Measurements from ENCODE around the gene ARL13B.

The ARL13B gene

DNA sequence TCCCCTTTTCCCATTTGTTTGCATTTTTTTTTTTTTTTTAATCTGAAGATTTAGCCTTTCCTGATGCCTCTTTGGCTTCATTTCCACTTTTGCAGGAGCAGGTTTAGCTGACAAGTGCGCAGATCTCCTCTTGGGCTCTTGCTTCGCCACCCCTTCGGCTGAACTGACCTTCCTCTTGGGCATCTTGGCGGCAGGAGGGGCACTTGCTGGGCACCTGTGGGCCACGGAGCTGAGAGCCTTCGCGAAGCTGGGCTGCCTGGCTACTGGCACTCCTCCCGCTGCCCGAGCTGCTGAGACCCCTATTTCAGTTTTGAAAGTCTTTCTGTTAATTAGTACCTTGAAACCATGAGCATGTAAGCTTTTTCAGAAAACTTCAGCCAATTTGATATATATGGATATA lies 8.8 kb downstream of the ARL13B start:
- H3K27ac ChIP-seq (ENCODE audit: low read depth, low read length, poor library complexity, severe bottlenecking): no peak overlapping the region
- H3K4me2 ChIP-seq (ENCODE audit: low read length): no peak overlapping the region
- no peak for TF ChIP-seq EZH2 (IDR thresholded peaks at IDR 0.05; ENCODE audit: borderline replicate concordance, low read length)
- TF ChIP-seq, protein P1, sequence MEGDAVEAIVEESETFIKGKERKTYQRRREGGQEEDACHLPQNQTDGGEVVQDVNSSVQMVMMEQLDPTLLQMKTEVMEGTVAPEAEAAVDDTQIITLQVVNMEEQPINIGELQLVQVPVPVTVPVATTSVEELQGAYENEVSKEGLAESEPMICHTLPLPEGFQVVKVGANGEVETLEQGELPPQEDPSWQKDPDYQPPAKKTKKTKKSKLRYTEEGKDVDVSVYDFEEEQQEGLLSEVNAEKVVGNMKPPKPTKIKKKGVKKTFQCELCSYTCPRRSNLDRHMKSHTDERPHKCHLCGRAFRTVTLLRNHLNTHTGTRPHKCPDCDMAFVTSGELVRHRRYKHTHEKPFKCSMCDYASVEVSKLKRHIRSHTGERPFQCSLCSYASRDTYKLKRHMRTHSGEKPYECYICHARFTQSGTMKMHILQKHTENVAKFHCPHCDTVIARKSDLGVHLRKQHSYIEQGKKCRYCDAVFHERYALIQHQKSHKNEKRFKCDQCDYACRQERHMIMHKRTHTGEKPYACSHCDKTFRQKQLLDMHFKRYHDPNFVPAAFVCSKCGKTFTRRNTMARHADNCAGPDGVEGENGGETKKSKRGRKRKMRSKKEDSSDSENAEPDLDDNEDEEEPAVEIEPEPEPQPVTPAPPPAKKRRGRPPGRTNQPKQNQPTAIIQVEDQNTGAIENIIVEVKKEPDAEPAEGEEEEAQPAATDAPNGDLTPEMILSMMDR (IDR thresholded peaks at IDR 0.05; ENCODE audit: low read length): no peak
- H3K4me1 ChIP-seq (ENCODE audit: insufficient read depth, low read length, severe bottlenecking): no peaks in the 10 kb centered on the region
- H3K9ac ChIP-seq (ENCODE audit: low read length): no peak overlapping the region
- no peak overlapping the region for H2AFZ ChIP-seq (ENCODE audit: low read length)
- H3F3A ChIP-seq (ENCODE audit: insufficient read depth, low read length): no peaks in the 10 kb centered on the region
- H4K20me1 ChIP-seq (ENCODE audit: insufficient read depth, low read length): no peaks in the 10 kb centered on the region
- no peaks in the 10 kb centered on the region for H3K27me3 ChIP-seq (ENCODE audit: insufficient read depth, low read length)
- H3K79me2 ChIP-seq (ENCODE audit: insufficient read depth, low read length): no peaks in the 10 kb centered on the region
- no peaks in the 10 kb centered on the region for H3K9me2 ChIP-seq (ENCODE audit: low read depth, low read length)
- H3K4me3 ChIP-seq (ENCODE audit: low read depth, low read length, poor library complexity, severe bottlenecking): no peak overlapping the region
- no peaks in the 10 kb centered on the region for H3K36me3 ChIP-seq (ENCODE audit: insufficient read depth, low read length)
- no peaks in the 10 kb centered on the region for H3K9me3 ChIP-seq (ENCODE audit: low read length)

DNA sequence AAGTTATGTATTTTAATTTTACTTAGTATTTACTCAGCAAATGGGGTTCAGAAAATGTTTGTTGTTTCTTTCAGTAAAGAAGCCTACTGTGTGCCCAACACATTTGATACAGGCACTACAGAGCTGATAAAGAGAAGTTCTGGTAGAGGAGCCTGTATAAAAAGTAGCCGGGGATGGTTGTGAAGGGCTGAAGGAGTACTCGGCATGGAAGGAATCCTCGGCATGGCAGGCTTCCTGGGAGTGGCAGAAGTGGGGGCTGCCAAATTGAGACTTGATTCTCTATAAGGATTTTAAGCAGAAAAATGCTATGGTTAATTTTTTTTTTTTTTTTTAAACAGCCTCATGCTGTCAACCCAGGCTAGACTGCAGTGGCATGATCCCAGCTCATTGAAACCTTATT lies 9.3 kb downstream of the ARL13B start:
- Histone ChIP-seq H3F3A (ENCODE audit: insufficient read depth, low read length) (no peaks in the 10 kb centered on the region), H3K36me3 (ENCODE audit: insufficient read depth, low read length) (no peaks in the 10 kb centered on the region), H3K27me3 (ENCODE audit: insufficient read depth, low read length) (no peaks in the 10 kb centered on the region), H3K79me2 (ENCODE audit: insufficient read depth, low read length) (no peaks in the 10 kb centered on the region), H3K9me2 (ENCODE audit: low read depth, low read length) (no peaks in the 10 kb centered on the region), H3K9ac (ENCODE audit: low read length) (no peak overlapping the region), H3K4me3 (ENCODE audit: low read depth, low read length, poor library complexity, severe bottlenecking) (no peak overlapping the region), H3K4me2 (ENCODE audit: low read length) (no peak overlapping the region), H2AFZ (ENCODE audit: low read length) (no peak overlapping the region), H3K4me1 (ENCODE audit: insufficient read depth, low read length, severe bottlenecking) (no peaks in the 10 kb centered on the region), H3K9me3 (ENCODE audit: low read length) (no peaks in the 10 kb centered on the region), H4K20me1 (ENCODE audit: insufficient read depth, low read length) (no peaks in the 10 kb centered on the region), H3K27ac (ENCODE audit: low read depth, low read length, poor library complexity, severe bottlenecking) (no peak overlapping the region)
- TF ChIP-seq, protein P1 (IDR thresholded peaks at IDR 0.05; ENCODE audit: low read length): no peak
- TF ChIP-seq EZH2 (IDR thresholded peaks at IDR 0.05; ENCODE audit: borderline replicate concordance, low read length): no peak

DNA sequence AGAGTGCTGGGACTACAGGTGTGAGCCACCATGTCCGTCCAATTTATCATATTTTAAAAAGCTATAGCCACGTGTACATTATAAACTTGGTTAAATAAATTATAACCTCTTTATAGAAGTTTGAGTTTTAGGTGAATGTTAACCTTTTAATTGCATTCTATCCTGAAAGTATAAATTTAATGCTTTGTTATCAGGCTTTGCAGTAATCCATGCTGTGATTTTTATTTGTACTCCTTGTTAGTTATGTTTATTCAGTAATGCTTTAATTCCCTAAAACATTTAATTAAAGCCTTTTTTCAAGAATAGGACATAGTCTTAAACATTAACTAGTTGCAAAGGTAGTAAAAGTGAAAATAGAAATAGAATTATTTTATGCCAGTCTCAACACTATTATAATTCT lies 11.7 kb downstream of the ARL13B start:
- Histone ChIP-seq H3K9ac (ENCODE audit: low read length) (no peak overlapping the region), H3K9me3 (ENCODE audit: low read length) (no peaks in the 10 kb centered on the region), H3K4me3 (ENCODE audit: low read depth, low read length, poor library complexity, severe bottlenecking) (no peak overlapping the region), H3F3A (ENCODE audit: insufficient read depth, low read length) (no peaks in the 10 kb centered on the region), H4K20me1 (ENCODE audit: insufficient read depth, low read length) (no peaks in the 10 kb centered on the region), H3K36me3 (ENCODE audit: insufficient read depth, low read length) (no peaks in the 10 kb centered on the region), H3K79me2 (ENCODE audit: insufficient read depth, low read length) (no peaks in the 10 kb centered on the region), H3K4me2 (ENCODE audit: low read length) (no peak overlapping the region), H3K4me1 (ENCODE audit: insufficient read depth, low read length, severe bottlenecking) (no peaks in the 10 kb centered on the region), H3K27me3 (ENCODE audit: insufficient read depth, low read length) (no peaks in the 10 kb centered on the region), H3K9me2 (ENCODE audit: low read depth, low read length) (no peaks in the 10 kb centered on the region), H2AFZ (ENCODE audit: low read length) (no peak overlapping the region), H3K27ac (ENCODE audit: low read depth, low read length, poor library complexity, severe bottlenecking) (no peak overlapping the region)
- TF ChIP-seq, protein P1 (IDR thresholded peaks at IDR 0.05; ENCODE audit: low read length): no peak
- no peak for TF ChIP-seq EZH2 (IDR thresholded peaks at IDR 0.05; ENCODE audit: borderline replicate concordance, low read length)
